C4-2B (cell line): ENCODE data around the gene PEAR1.

Experiments
- H3K27ac ChIP-seq: fragments of 450-650 bp; 2 replicates; pipeline ENCODE4 v1.5.1; 2017
- CTCF ChIP-seq: fragments of 450-650 bp; conservative IDR thresholded peaks from 2 replicates; pipeline ENCODE4 v1.5.1; 2017; ENCODE audit warnings: mild to moderate bottlenecking
- ZFX ChIP-seq: fragments of 450-650 bp; IDR thresholded peaks from 2 replicates; pipeline ENCODE4 v1.6.1; 2017

Gene PEAR1

GRCh38 chr1:156930483-156930882 lies 37.0 kb downstream of the PEAR1 start:
- TF ChIP-seq ZFX (no peak), CTCF (no peak)
- H3K27ac ChIP-seq = no peak overlapping the region

GRCh38 chr1:156931211-156931952 lies 37.9 kb downstream of the PEAR1 start:
- TF ChIP-seq ZFX = no peak
- no peak for TF ChIP-seq CTCF
- no peak overlapping the region for H3K27ac ChIP-seq

- TF ChIP-seq CTCF (no peak), ZFX (no peak)
- no peak overlapping the region for H3K27ac ChIP-seq
Measured at GRCh38 chr1:156931974-156932710, 38.6 kb downstream of the PEAR1 start.

- no peak overlapping the region for H3K27ac ChIP-seq
- no peak for TF ChIP-seq ZFX
- no peak for TF ChIP-seq CTCF
Measured at GRCh38 chr1:156933136-156933535, 39.6 kb downstream of the PEAR1 start.

- H3K27ac ChIP-seq = no peak overlapping the region
- TF ChIP-seq CTCF (no peak), ZFX (no peak)
Measured at GRCh38 chr1:156935505-156936128, 42.1 kb downstream of the PEAR1 start.

GRCh38 chr1:156936191-156936590 lies 42.7 kb downstream of the PEAR1 start:
- TF ChIP-seq CTCF = no peak
- no peak for TF ChIP-seq ZFX
- no peak overlapping the region for H3K27ac ChIP-seq

GRCh38 chr1:156936721-156937220 lies 43.3 kb downstream of the PEAR1 start:
- TF ChIP-seq CTCF (no peak), ZFX (no peak)
- H3K27ac ChIP-seq = no peak overlapping the region
